Parathyroid adenoma (tissue), 2 donors: ENCODE results near the gene ISG20L2.
A peak's percentile ranks its signal among the peaks of the same experiment; 100 is the strongest.

Experiments
- H2AFZ ChIP-seq: fragments of 300-600 bp; sonication (generic); one replicate; pipeline ENCODE4 v1.7.0; 2017; ENCODE audit warnings: antibody characterized with exemption, mild to moderate bottlenecking
- H3K27ac ChIP-seq: fragments of 300-600 bp; sonication (generic); one replicate; pipeline ENCODE4 v1.7.0; 2017
- H3K27me3 ChIP-seq: fragments of 300-600 bp; sonication (generic); one replicate; pipeline ENCODE4 v1.7.0; 2017; ENCODE audit warnings: low read length; ENCODE audit not compliant: control insufficient read depth, insufficient read depth
- H3K36me3 ChIP-seq: fragments of 300-600 bp; sonication (generic); one replicate; pipeline ENCODE4 v1.7.0; 2017; ENCODE audit warnings: low read length; ENCODE audit not compliant: control insufficient read depth, insufficient read depth
- H3K4me1 ChIP-seq: fragments of 300-600 bp; sonication (generic); one replicate; pipeline ENCODE4 v1.7.0; 2017; ENCODE audit warnings: control low read depth
- H3K4me2 ChIP-seq: fragments of 300-600 bp; sonication (generic); one replicate; pipeline ENCODE4 v1.7.0; 2017; ENCODE audit warnings: low read length
- H3K4me3 ChIP-seq: fragments of 300-600 bp; sonication (generic); one replicate; pipeline ENCODE4 v1.7.0; 2017; ENCODE audit warnings: low read depth, low read length
- H3K79me2 ChIP-seq: fragments of 300-600 bp; sonication (generic); one replicate; pipeline ENCODE4 v1.7.0; 2017; ENCODE audit warnings: control low read depth
- H3K9ac ChIP-seq: fragments of 300-600 bp; sonication (generic); one replicate; pipeline ENCODE4 v1.7.0; 2017; ENCODE audit warnings: mild to moderate bottlenecking
- H3K9me3 ChIP-seq: fragments of 300-600 bp; sonication (generic); one replicate; pipeline ENCODE4 v1.7.0; 2017; ENCODE audit warnings: low read length; ENCODE audit not compliant: control insufficient read depth
- CTCF ChIP-seq: fragments of 300-600 bp; sonication (generic); IDR thresholded peaks from one replicate; pipeline ENCODE4 v1.7.0; 2017; ENCODE audit warnings: antibody characterized with exemption, mild to moderate bottlenecking
- donor health status: primary hyperparathyroidism.

Gene ISG20L2

DNA sequence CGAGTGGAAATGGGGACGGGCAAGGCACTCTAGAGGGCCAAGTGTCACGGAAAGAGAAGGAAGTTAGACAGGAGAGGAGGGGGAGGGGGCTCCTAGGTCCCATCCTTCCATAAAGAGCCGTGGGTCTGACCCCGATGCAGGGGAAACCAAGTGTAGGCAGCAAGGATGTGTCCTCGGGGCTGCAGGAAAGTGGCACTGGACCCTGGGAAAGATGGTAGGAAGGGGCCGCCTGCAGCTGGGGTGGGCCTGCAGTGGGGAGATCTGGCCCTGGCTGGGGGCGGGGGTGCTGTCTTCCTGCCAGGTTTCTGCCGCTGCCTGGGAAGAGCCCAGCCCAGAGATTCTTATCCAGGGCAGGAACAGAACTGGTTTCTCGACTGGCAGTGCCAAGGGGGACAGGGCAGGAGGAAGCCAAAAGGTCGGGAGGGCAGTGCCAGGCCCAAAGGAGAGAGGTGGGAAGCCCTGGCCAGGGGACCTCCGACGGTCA lies 36.1 kb downstream of the ISG20L2 start:
- no peak overlapping the region for H3K9ac ChIP-seq
- H3K27ac ChIP-seq: peak overlapping the region; percentile 85
- no peaks in the 10 kb centered on the region for H3K79me2 ChIP-seq
- H3K4me1 ChIP-seq: peaks cover 20% of the 10 kb centered on the region
- H3K9me3 ChIP-seq: no peaks in the 10 kb centered on the region
- no peaks in the 10 kb centered on the region for H3K27me3 ChIP-seq
- no peak for TF ChIP-seq CTCF
- peak overlapping the region; percentile 17 for H3K4me3 ChIP-seq
- peak overlapping the region; percentile 68 for H2AFZ ChIP-seq
- peak overlapping the region; percentile 50 for H3K4me2 ChIP-seq
- no peaks in the 10 kb centered on the region for H3K36me3 ChIP-seq

DNA sequence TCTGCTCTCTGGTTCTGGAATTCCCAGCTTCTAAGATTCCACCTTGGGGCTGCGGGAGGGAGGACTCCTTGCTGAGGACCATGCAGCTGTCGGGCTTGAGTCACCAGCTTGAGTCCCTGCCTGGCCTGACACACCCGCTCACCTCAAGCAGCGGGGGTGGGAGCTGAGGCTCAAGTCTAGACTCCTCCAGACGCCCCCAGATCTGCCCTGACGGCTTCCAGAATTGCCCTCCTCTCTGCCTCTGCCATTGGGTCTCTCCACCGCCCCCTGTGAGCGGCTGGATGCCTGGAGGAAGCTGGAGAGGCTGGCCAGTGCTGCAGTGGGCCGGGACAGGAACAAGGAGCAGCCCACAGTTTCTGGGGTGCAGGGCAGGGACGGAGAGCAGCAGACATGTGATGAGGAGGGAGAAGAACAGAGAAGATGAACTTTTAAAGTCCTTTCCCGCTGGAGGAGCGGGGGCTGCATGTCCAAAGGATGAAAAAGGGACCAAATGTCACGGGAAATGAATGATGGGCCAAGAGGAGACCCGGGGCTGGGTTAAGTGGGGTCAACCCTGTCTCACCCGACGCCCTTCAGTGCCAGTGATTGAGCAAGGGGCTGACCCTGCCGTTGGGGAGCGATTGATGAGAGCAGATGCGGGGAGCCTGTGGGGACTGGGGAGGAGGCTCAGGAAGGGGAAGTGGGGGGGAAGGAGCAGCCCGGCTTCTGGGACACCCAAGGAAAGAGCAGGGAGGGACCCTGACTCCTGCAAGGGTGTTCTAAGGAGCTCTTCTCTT lies 36.7 kb downstream of the ISG20L2 start:
- Histone ChIP-seq H3K9ac (no peak overlapping the region), H2AFZ (peak overlapping the region; percentile 68), H3K27ac (peak overlapping the region; percentile 85), H3K4me3 (no peak overlapping the region), H3K4me1 (peaks cover 17% of the 10 kb centered on the region), H3K36me3 (no peaks in the 10 kb centered on the region), H3K4me2 (peak overlapping the region; percentile 50), H3K9me3 (no peaks in the 10 kb centered on the region), H3K27me3 (no peaks in the 10 kb centered on the region), H3K79me2 (no peaks in the 10 kb centered on the region)
- no peak for TF ChIP-seq CTCF

DNA sequence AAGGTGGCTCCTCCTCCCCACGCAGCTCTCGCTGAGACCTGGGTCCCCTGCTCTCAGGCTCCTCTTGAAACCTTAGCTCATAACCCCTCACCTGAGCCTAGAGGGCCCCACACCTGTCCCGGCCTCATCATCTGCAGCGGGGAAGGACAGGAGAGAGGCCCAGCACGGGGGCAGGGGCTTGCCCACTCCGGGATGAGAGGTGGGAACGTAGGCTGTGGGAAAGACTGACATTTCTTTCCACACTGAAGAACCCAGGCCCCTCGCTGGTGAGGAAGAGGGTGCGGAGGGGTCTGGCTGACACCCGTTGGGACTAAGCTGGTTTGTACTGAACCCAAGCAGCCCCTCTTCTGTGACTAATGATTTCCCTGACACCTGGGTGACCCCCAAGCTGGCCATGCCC lies 37.4 kb downstream of the ISG20L2 start:
- Histone ChIP-seq H3K4me3 (no peak overlapping the region), H2AFZ (peak overlapping the region; percentile 68), H3K9me3 (no peaks in the 10 kb centered on the region), H3K27ac (peak overlapping the region; percentile 85), H3K79me2 (no peaks in the 10 kb centered on the region), H3K4me2 (no peak overlapping the region), H3K36me3 (no peaks in the 10 kb centered on the region), H3K27me3 (no peaks in the 10 kb centered on the region), H3K9ac (no peak overlapping the region), H3K4me1 (peaks cover 17% of the 10 kb centered on the region)
- TF ChIP-seq CTCF: no peak

- Histone ChIP-seq H3K27me3 (no peaks in the 10 kb centered on the region), H3K9ac (no peak overlapping the region), H2AFZ (no peak overlapping the region), H3K27ac (no peak overlapping the region), H3K4me3 (no peak overlapping the region), H3K9me3 (no peaks in the 10 kb centered on the region), H3K4me2 (no peak overlapping the region), H3K4me1 (peaks cover 17% of the 10 kb centered on the region), H3K79me2 (no peaks in the 10 kb centered on the region), H3K36me3 (no peaks in the 10 kb centered on the region)
- no peak for TF ChIP-seq CTCF
These were observed 37.9 kb downstream of the ISG20L2 start for GRCh38 chr1:156690675-156691036.
